Karpas-422 (cell line): ENCODE results near the gene TMC4. TPM values are rescaled to one million over a fixed set of nuclear protein-coding genes. Genes with fewer than 3 reads are reported as not detected.

Experiments used
- DNase-seq: peaks from one replicate; pipeline ENCODE4 v3.0.0-alpha.2; 2015
- H2AFZ ChIP-seq: fragments of 200-600 bp; sonication (generic); 2 replicates; pipeline ENCODE4 v1.6.1; 2014; ENCODE audit warnings: antibody characterized with exemption, low read length, mixed read lengths
- H3K27ac ChIP-seq: fragments of 200-600 bp; sonication (generic); 2 replicates; pipeline ENCODE4 v1.5.1; 2014; ENCODE audit warnings: mild to moderate bottlenecking, low read length, moderate library complexity
- H3K27me3 ChIP-seq: fragments of 200-600 bp; sonication (generic); 2 replicates; pipeline ENCODE4 v1.6.1; 2014; ENCODE audit warnings: low read length, mixed read lengths
- H3K36me3 ChIP-seq: fragments of 200-600 bp; sonication (generic); 2 replicates; pipeline ENCODE4 v1.6.1; 2014; ENCODE audit warnings: low read length, mixed read lengths; ENCODE audit not compliant: insufficient read depth
- H3K4me1 ChIP-seq: fragments of 200-600 bp; sonication (generic); 2 replicates; pipeline ENCODE4 v1.6.1; 2014; ENCODE audit warnings: mild to moderate bottlenecking, low read length, mixed read lengths
- H3K4me2 ChIP-seq: fragments of 200-600 bp; sonication (generic); 2 replicates; pipeline ENCODE4 v1.6.1; 2014; ENCODE audit warnings: low read length, low read depth, mild to moderate bottlenecking; ENCODE audit not compliant: poor library complexity, severe bottlenecking
- H3K4me3 ChIP-seq: fragments of 200-600 bp; sonication (generic); 2 replicates; pipeline ENCODE4 v1.5.1; 2014; ENCODE audit warnings: mild to moderate bottlenecking, antibody characterized with exemption, low read length, mixed read lengths
- H3K79me2 ChIP-seq: fragments of 200-600 bp; sonication (generic); 2 replicates; pipeline ENCODE4 v1.6.1; 2014; ENCODE audit warnings: mild to moderate bottlenecking, low read length, mixed read lengths
- H3K9ac ChIP-seq: fragments of 200-600 bp; sonication (generic); 2 replicates; pipeline ENCODE4 v1.6.0; 2014; ENCODE audit warnings: low read length
- H3K9me2 ChIP-seq: fragments of 200-600 bp; sonication (generic), shearing (Covaris generic); replicated peaks from 2 replicates; pipeline ENCODE4 v1.6.0; 2014; ENCODE audit warnings: mild to moderate bottlenecking, low read length, moderate library complexity; ENCODE audit not compliant: insufficient read depth
- H3K9me3 ChIP-seq: fragments of 300-700, 200-600 bp; sonication (generic); 2 replicates; pipeline ENCODE4 v1.6.1; 2014; ENCODE audit warnings: low read length, mixed read lengths
- H4K20me1 ChIP-seq: fragments of 200-600 bp; sonication (generic); 2 replicates; pipeline ENCODE4 v1.6.1; 2014; ENCODE audit warnings: mild to moderate bottlenecking, antibody characterized with exemption, low read length, low read depth; ENCODE audit not compliant: insufficient read depth
- total RNA-seq: library from RNA; depleted of rRNA; stranded (reverse); fragments of >200 nt; shearing (Covaris generic); gene quantifications from 2 replicates; pipeline ENCODE4 v1.2.3, GENCODE V29; 2014; ENCODE audit warnings: low replicate concordance; rRNA removed

The TMC4 gene
- total RNA-seq, 1 experiment from 2014 or later: not detected

GRCh38 chr19:54115109-54116063 lies 57.6 kb downstream of the TMC4 start, which contains the start of the genes PRPF31 and TFPT:
TSS of gene PRPF31 (plus strand) at chr19:54115754. CDS start at chr19:54118279, 2,525 bp downstream.
TSS of gene TFPT (minus strand) at chr19:54115657. CDS start at chr19:54115269, 388 bp downstream.
- Histone ChIP-seq H3K4me1 (peaks cover 19% of the 10 kb centered on the region), H3K9me3 (no peaks in the 10 kb centered on the region), H3K9me2 (no peaks in the 10 kb centered on the region), H3K27ac (peak within 1 kb of the TSS; percentile 71), H4K20me1 (peaks cover 9% of the 10 kb centered on the region; the same call in 1 of the 2 replicates), H3K4me3 (peak within 1 kb of the TSS; percentile 88), H3K27me3 (no peaks in the 10 kb centered on the region), H3K9ac (peak within 1 kb of the TSS; percentile 88), H3K36me3 (peaks cover 17% of the 10 kb centered on the region), H3K79me2 (peaks cover 42% of the 10 kb centered on the region), H2AFZ (peak within 1 kb of the TSS; percentile 91), H3K4me2 (peak within 1 kb of the TSS; percentile 96)
- peak; percentile 100 for DNase-seq

- peaks cover 42% of the 10 kb centered on the region for H3K79me2 ChIP-seq
- H3K4me1 ChIP-seq: peaks cover 19% of the 10 kb centered on the region
Measured at GRCh38 chr19:54114340-54115108, 58.4 kb downstream of the TMC4 start.

More at GRCh38 chr19:54114340-54115108, 58.4 kb downstream of the TMC4 start:
- DNase-seq: peak; percentile 76
- Histone ChIP-seq H3K4me2 (peak overlapping the region; percentile 96), H3K36me3 (peaks cover 20% of the 10 kb centered on the region), H3K9me3 (no peaks in the 10 kb centered on the region), H3K27ac (no peak overlapping the region), H3K27me3 (no peaks in the 10 kb centered on the region), H3K4me3 (peak overlapping the region; percentile 88), H3K9ac (peak overlapping the region; percentile 88), H3K9me2 (no peaks in the 10 kb centered on the region), H4K20me1 (peaks cover 9% of the 10 kb centered on the region; the same call in 1 of the 2 replicates), H2AFZ (peak overlapping the region; percentile 91; the same call in 1 of the 2 replicates)

Other genes with a start within 250 kb of the TMC4 start
- not detected in 2 replicates for gene CACNG8, start 210.2 kb downstream of the TMC4 start, total RNA-seq
- gene CACNG6, start 181.5 kb downstream of the TMC4 start, total RNA-seq: not detected in 2 replicates
- not detected in 2 replicates for gene VSTM1, start 109.3 kb downstream of the TMC4 start, total RNA-seq
- gene TARM1, start 91.8 kb downstream of the TMC4 start, total RNA-seq: not detected in 2 replicates
- 0.22 TPM in 1 of 2 replicates, not detected in the other for gene OSCAR, start 72.4 kb downstream of the TMC4 start, total RNA-seq
- 79.5 and 105 TPM in 2 replicates for gene NDUFA3, start 70.3 kb downstream of the TMC4 start, total RNA-seq
- 21.5 and 39.9 TPM in 2 replicates for gene TFPT, start 57.5 kb downstream of the TMC4 start, total RNA-seq
- 25.2 and 61.3 TPM in 2 replicates for gene PRPF31, start 57.4 kb downstream of the TMC4 start, total RNA-seq
- gene CNOT3, start 35.4 kb downstream of the TMC4 start, total RNA-seq: 31.2 and 45.0 TPM in 2 replicates
- gene LENG1, start 13.4 kb downstream of the TMC4 start, total RNA-seq: 1.6 and 14.0 TPM in 2 replicates
- 85.6 and 90.0 TPM in 2 replicates for gene MBOAT7, start 16.4 kb upstream of the TMC4 start, total RNA-seq
- gene TSEN34, start 18.1 kb upstream of the TMC4 start, total RNA-seq: 28.1 and 39.8 TPM in 2 replicates
- gene RPS9, start 27.7 kb upstream of the TMC4 start, total RNA-seq: 3,304 and 6,295 TPM in 2 replicates
- gene LILRB3, start 49.8 kb upstream of the TMC4 start, total RNA-seq: 0.11 TPM in 1 of 2 replicates, not detected in the other
- gene LILRA6, start 69.6 kb upstream of the TMC4 start, total RNA-seq: not detected in 2 replicates
- not detected in 2 replicates for gene LILRB5, start 84.1 kb upstream of the TMC4 start, total RNA-seq
- gene LILRB2, start 108.0 kb upstream of the TMC4 start, total RNA-seq: 0.22 and 0.61 TPM in 2 replicates
- gene LILRA5, start 140.0 kb upstream of the TMC4 start, total RNA-seq: not detected in 2 replicates
- gene LILRA4, start 166.0 kb upstream of the TMC4 start, total RNA-seq: 0.75 and 10.5 TPM in 2 replicates
- 0.15 and 0.61 TPM in 2 replicates for gene LAIR1, start 191.8 kb upstream of the TMC4 start, total RNA-seq
- not detected in 2 replicates for gene TTYH1, start 242.3 kb upstream of the TMC4 start, total RNA-seq